Choroid plexus epithelial cell (primary cell): ENCODE results near the gene UAP1.

Experiments used
- DNase-seq: peaks from one replicate; pipeline ENCODE4 v3.0.0-alpha.2; 2010; ENCODE audit warnings: low read depth
- H3K4me3 ChIP-seq: 2 replicates; pipeline ENCODE4 v1.5.1; 2011; ENCODE audit warnings: low read depth, mild to moderate bottlenecking, control low read depth, low read length, moderate library complexity
- TF ChIP-seq, protein P1 (sequence below): conservative IDR thresholded peaks from 2 replicates; pipeline ENCODE4 v1.5.1; 2011; ENCODE audit warnings: low read depth, mild to moderate bottlenecking, control low read depth, inconsistent platforms, low read length, moderate library complexity

Gene UAP1

DNA sequence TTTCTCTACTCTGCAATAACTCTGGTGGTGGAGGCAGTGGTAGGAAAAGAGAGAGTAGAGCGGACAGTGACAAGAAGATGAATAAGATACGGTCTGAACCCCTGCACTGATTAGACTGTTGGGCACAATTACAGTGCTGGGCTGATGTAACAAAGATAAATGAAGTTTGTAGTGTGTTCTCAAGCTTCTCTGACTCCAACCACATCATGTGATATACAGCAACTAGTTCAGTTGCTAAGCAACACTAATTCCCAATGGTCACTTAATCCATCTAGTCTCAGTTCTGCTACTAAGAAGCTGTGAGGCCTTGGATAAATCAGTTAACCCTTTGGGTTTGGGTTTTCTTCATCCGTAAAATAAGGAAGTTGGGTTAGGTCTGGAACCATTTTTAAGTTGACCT is 88.1 kb downstream of the UAP1 start:
- DNase-seq: peak; percentile 45
- no peak overlapping the region for H3K4me3 ChIP-seq
- TF ChIP-seq, protein P1, sequence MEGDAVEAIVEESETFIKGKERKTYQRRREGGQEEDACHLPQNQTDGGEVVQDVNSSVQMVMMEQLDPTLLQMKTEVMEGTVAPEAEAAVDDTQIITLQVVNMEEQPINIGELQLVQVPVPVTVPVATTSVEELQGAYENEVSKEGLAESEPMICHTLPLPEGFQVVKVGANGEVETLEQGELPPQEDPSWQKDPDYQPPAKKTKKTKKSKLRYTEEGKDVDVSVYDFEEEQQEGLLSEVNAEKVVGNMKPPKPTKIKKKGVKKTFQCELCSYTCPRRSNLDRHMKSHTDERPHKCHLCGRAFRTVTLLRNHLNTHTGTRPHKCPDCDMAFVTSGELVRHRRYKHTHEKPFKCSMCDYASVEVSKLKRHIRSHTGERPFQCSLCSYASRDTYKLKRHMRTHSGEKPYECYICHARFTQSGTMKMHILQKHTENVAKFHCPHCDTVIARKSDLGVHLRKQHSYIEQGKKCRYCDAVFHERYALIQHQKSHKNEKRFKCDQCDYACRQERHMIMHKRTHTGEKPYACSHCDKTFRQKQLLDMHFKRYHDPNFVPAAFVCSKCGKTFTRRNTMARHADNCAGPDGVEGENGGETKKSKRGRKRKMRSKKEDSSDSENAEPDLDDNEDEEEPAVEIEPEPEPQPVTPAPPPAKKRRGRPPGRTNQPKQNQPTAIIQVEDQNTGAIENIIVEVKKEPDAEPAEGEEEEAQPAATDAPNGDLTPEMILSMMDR: no peak
